Rectal smooth muscle tissue (tissue), 1 donor: ENCODE data around the gene PLD6.
"Not testable (repeated sequence)": the region's sequence is repeated elsewhere in the genome, so short reads cannot be mapped to it uniquely, and the experiment has no call there.

ENCODE experiments used
- H3K27ac ChIP-seq: one replicate; pipeline ENCODE4 v1.7.0; 2013; ENCODE audit warnings: low read depth, low read length, inconsistent platforms
- H3K27me3 ChIP-seq: one replicate; pipeline ENCODE4 v1.7.0; 2013; ENCODE audit warnings: low read length; ENCODE audit not compliant: control insufficient read depth, insufficient read depth
- H3K36me3 ChIP-seq: one replicate; pipeline ENCODE4 v1.7.0; 2013; ENCODE audit warnings: low read length; ENCODE audit not compliant: control insufficient read depth, insufficient read depth
- H3K4me1 ChIP-seq: one replicate; pipeline ENCODE4 v1.7.0; 2013; ENCODE audit warnings: low read length; ENCODE audit not compliant: control insufficient read depth, insufficient read depth
- H3K4me3 ChIP-seq: one replicate; pipeline ENCODE4 v1.7.0; 2013; ENCODE audit warnings: low read length
- H3K9ac ChIP-seq: one replicate; pipeline ENCODE4 v1.7.0; 2013; ENCODE audit warnings: low read length

The PLD6 gene

DNA sequence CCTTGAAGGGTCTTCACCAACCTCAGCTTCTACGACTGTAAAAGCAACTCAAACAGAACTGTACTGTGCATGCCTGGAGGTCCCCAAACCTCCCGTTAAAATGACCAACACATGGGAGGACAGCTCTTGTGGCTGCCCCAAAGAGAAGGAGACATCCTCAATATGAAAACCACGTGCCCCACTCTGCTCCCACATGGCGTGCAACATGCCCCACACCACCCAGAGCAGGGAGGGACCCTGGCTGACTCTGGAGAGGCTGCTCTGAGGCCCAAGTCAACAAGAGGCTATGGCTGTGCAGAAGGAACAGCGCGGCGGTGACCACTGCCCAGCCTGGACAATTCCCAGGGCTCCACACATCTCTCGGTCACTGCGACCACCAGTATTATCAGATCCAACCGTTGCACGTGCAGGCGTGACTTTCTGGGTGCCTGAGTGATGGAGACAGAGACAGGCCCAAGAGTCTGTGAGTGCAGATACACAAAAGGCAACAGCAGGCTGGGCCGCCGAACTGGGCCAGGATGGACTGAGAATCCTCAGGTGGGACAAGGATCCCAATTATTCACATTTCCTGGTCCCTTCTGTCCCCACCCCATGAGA, 1.4 kb downstream of the PLD6 start:
- Histone ChIP-seq H3K4me3 (peak overlapping the region; percentile 85), H3K9ac (no peak overlapping the region), H3K36me3 (no peaks in the 10 kb centered on the region), H3K27ac (peak overlapping the region; percentile 91), H3K4me1 (peaks cover 40% of the 10 kb centered on the region), H3K27me3 (no peaks in the 10 kb centered on the region)

DNA sequence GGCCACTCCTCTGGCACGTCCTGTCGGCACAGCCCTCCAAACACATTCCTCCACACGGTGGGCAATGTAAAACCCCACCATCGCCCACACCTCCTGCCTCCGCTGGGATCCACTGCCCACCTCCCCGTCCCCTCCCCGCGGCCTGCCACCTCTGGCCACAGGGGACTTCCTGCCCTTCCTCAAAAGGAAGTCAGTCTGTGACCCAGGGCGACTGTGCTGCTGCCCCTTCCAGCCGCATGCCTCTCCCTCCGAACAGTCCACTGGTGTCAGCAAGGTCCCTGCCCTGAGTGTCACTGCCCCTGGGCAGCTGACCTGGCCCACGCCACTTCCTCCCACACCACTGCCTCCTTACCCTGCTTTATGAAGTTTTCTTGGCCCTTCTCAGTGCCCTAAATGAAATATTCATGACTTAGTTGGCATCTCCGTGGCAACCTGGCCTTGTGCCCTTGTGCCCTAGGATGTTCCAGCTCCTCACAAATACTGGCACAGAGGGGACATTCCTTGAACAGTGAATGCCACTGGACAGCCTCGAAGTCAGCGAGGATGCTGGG, 2.0 kb downstream of the PLD6 start:
- Histone ChIP-seq H3K27ac (peak overlapping the region; percentile 91), H3K9ac (no peak overlapping the region), H3K4me3 (peak overlapping the region; percentile 85), H3K36me3 (no peaks in the 10 kb centered on the region), H3K4me1 (peaks cover 42% of the 10 kb centered on the region), H3K27me3 (no peaks in the 10 kb centered on the region)

DNA sequence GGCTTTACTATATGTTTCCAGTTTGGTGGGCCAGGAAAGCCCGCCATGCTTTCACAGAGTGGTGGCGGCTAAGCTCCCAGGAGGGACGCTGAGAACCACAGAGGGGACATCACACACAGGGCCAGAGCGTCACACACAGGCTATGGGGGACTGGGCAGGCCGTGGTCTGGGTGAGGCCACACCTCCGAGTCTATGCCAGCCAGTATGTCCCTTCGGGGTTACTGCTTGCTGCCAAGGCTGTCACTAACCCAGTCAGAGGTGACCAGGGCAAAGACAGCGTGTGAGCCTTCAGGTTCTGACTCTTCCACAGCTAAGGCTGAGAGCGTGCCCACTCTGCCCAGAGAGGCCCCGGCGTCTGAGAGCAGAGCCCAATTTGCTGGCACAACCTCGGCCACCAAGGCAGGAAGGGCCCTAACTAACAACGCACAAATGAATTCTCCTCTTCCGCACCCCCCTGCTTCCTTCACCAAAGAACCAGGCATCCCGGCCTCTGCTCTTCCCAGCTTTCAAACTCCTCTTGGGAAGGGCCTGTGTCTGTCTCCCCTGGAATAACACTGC, 2.9 kb downstream of the PLD6 start:
- Histone ChIP-seq H3K27ac (peak overlapping the region; percentile 91), H3K4me1 (peaks cover 42% of the 10 kb centered on the region), H3K4me3 (no peak overlapping the region), H3K9ac (peak overlapping the region; percentile 5), H3K27me3 (no peaks in the 10 kb centered on the region), H3K36me3 (no peaks in the 10 kb centered on the region)

DNA sequence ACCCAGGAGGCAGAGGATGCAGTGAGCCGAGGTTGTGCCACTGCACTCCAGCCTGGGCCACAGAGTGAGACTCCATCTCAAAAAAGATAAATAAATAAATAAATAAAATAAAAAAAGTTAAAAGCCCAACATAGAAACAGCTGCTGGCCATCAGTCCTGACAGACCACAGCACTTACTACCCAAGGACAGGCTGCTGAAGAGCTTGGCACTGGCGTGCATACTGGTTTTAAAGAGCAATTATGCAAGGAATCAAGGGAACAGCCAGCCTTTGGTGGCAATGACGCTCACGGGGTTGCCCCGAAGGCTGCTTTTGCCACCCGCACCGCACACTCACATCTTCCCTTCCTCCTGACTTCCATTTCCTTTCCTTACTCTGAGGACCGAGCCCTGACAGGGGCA, 4.2 kb downstream of the PLD6 start:
- Histone ChIP-seq H3K27ac (peak overlapping the region; percentile 91), H3K27me3 (no peaks in the 10 kb centered on the region), H3K4me3 (no peak overlapping the region), H3K9ac (no peak overlapping the region), H3K36me3 (no peaks in the 10 kb centered on the region), H3K4me1 (peaks cover 42% of the 10 kb centered on the region)

- peak overlapping the region; percentile 78 for H3K27ac ChIP-seq
Observed at GRCh38 chr17:17201271-17201670, 4.9 kb downstream of the PLD6 start.

DNA sequence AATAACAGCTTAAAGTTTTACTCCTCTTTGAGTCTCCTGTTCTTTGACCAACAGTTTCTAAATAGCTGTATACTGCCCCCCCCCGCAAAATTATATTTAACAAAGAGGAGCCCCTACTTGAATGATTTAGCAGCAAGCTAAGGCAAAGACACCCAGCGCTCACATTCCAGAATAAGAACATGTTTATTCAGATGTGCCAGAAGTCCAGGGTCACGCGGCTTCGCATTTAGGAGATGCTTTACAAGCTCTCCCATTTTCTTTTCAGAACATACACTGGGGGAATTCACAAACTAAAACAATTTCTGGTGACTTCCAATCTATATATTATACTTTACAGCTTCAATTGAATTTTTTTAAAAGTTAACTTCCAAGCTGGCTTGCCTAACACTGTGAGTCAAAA, 5.3 kb downstream of the PLD6 start:
- Histone ChIP-seq H3K9ac (no peak overlapping the region), H3K27ac (peak overlapping the region; percentile 80), H3K4me1 (peaks cover 42% of the 10 kb centered on the region)

More at GRCh38 chr17:17201271-17201670, 4.9 kb downstream of the PLD6 start:
- Histone ChIP-seq H3K36me3 (no peaks in the 10 kb centered on the region), H3K27me3 (no peaks in the 10 kb centered on the region), H3K9ac (no peak overlapping the region), H3K4me1 (peaks cover 42% of the 10 kb centered on the region), H3K4me3 (no peak overlapping the region)

GRCh38 chr17:17200311-17200710, 5.8 kb downstream of the PLD6 start:
- H3K4me1 ChIP-seq, result peaks cover 42% of the 10 kb centered on the region
- no peak overlapping the region for H3K4me3 ChIP-seq
- peak overlapping the region; percentile 80 for H3K27ac ChIP-seq
- no peaks in the 10 kb centered on the region for H3K36me3 ChIP-seq
- H3K27me3 ChIP-seq, result no peaks in the 10 kb centered on the region
- H3K9ac ChIP-seq, result no peak overlapping the region

More for the DNA sequence above, 5.3 kb downstream of the PLD6 start:
- H3K36me3 ChIP-seq, result no peaks in the 10 kb centered on the region
- H3K4me3 ChIP-seq, result no peak overlapping the region
- H3K27me3 ChIP-seq, result no peaks in the 10 kb centered on the region

DNA sequence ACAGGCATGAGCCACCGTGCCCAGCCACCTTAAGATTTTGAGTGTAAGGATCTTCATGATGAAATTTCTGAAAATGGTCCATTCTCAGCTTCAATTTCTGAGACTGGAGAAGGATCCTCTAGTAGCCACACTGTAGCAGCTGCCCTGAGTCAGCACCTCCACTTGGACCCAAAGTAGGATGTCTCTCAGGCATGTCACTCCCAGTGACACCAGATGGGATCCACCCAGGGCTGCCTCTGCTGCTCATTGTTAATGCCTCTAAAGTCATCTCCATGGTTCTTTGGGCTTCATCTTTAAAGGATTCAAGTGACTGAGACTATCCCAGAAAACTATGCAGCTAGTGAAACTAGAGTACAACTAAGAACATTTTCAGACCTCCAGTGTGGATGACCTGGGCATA, 7.9 kb downstream of the PLD6 start:
- no peak overlapping the region for H3K9ac ChIP-seq
- H3K27me3 ChIP-seq, result no peaks in the 10 kb centered on the region
- peaks cover 24% of the 10 kb centered on the region for H3K4me1 ChIP-seq
- no peaks in the 10 kb centered on the region for H3K36me3 ChIP-seq
- no peak overlapping the region for H3K4me3 ChIP-seq
- no peak overlapping the region for H3K27ac ChIP-seq

DNA sequence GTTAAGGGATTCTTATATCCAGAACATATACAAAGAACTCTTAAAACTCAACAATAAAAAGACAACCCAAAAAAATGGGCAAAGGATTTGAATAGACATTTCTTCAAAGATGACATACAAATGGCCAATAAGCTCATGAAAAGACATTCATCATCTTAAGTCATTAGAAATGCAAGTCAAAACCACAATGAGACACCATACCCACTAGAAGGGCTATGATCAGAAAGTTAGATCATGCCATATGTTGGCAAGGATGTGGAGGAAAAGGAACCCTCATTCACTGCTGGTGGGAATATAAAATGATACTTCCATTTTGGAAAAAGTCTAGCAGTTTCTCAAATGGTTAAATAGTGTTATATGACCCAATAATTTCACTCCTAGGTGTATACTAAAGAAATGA, 9.4 kb downstream of the PLD6 start:
- H3K4me1 ChIP-seq, result peaks cover 14% of the 10 kb centered on the region
- H3K27me3 ChIP-seq, result no peaks in the 10 kb centered on the region
- H3K27ac ChIP-seq, result no peak overlapping the region

DNA sequence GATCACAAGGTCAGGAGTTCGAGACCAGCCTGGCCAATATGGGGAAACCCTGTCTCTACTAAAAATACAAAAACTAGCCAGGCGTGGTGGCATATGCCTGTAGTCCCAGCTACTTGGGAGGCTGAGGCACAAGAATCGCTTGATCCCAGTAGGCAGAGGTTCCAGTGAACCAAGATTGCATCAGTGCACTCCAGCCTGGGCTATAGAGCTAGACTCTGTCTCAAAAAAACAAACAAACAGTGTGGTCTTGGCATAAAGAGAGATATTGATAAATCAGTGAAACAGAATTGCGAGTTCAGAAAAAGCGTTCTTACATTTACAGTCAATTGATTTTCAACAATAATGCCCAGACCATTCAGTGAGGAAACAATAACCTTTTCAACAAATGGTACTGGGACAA, 10.7 kb downstream of the PLD6 start:
- not testable (repeated sequence) for H3K27me3 ChIP-seq, H3K27ac ChIP-seq, H3K36me3 ChIP-seq, H3K4me3 ChIP-seq, H3K9ac ChIP-seq
- peaks cover 20% of the 10 kb centered on the region for H3K4me1 ChIP-seq

More for the DNA sequence above, 9.4 kb downstream of the PLD6 start:
- Histone ChIP-seq H3K36me3 (no peaks in the 10 kb centered on the region), H3K4me3 (no peak overlapping the region), H3K9ac (no peak overlapping the region)

- Histone ChIP-seq H3K27ac (peak overlapping the region; percentile 85), H3K4me3 (no peak overlapping the region), H3K27me3 (no peaks in the 10 kb centered on the region), H3K9ac (no peak overlapping the region), H3K36me3 (peaks cover 2% of the 10 kb centered on the region), H3K4me1 (peaks cover 18% of the 10 kb centered on the region)
Observed at GRCh38 chr17:17191961-17192381, 14.2 kb downstream of the PLD6 start.

GRCh38 chr17:17191346-17191792, 14.8 kb downstream of the PLD6 start:
- Histone ChIP-seq H3K9ac (no peak overlapping the region), H3K27ac (peak overlapping the region; percentile 85), H3K36me3 (peaks cover 2% of the 10 kb centered on the region), H3K4me1 (peaks cover 18% of the 10 kb centered on the region), H3K4me3 (no peak overlapping the region), H3K27me3 (no peaks in the 10 kb centered on the region)

- H3K4me3 ChIP-seq, result no peak overlapping the region
- peaks cover 2% of the 10 kb centered on the region for H3K36me3 ChIP-seq
- peak overlapping the region; percentile 85 for H3K27ac ChIP-seq
- H3K27me3 ChIP-seq, result no peaks in the 10 kb centered on the region
- peaks cover 18% of the 10 kb centered on the region for H3K4me1 ChIP-seq
- no peak overlapping the region for H3K9ac ChIP-seq
Observed at GRCh38 chr17:17190188-17190587, 15.9 kb downstream of the PLD6 start.
